AG10803 (cell line): ENCODE results near the gene SOST.

ENCODE experiments used
- DNase-seq: peaks from one replicate; pipeline ENCODE4 v3.0.0; 2010; ENCODE audit warnings: low read depth
- H3K4me3 ChIP-seq: 2 replicates; pipeline ENCODE4 v1.5.1; 2011; ENCODE audit warnings: mild to moderate bottlenecking, low read length, control low read depth
- TF ChIP-seq, protein P1 (sequence below): conservative IDR thresholded peaks from 2 replicates; pipeline ENCODE4 v1.5.1; 2011; ENCODE audit warnings: mild to moderate bottlenecking, low read length, control low read depth, inconsistent platforms

Gene SOST

DNA sequence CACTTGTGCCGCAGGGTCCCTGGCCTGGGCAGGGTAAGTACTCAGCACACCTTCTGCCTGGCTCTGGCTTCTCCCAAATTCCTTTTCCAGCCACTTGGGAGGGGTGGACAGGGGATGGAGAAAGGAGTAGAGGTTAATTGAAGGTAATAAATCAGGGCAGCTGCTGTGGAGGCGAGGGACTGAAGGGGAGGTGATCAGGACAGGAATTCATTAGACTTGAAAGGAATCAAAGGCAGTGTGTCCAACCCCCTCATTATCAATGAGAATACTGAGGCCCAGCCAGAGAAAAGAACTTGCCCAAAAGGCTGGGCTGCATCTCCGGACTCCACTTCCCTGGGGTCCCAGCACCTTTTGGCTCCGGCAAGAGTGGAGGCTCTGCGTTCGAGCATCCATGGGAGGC, 2.4 kb downstream of the SOST start:
- H3K4me3 ChIP-seq = no peak overlapping the region
- TF ChIP-seq, protein P1, sequence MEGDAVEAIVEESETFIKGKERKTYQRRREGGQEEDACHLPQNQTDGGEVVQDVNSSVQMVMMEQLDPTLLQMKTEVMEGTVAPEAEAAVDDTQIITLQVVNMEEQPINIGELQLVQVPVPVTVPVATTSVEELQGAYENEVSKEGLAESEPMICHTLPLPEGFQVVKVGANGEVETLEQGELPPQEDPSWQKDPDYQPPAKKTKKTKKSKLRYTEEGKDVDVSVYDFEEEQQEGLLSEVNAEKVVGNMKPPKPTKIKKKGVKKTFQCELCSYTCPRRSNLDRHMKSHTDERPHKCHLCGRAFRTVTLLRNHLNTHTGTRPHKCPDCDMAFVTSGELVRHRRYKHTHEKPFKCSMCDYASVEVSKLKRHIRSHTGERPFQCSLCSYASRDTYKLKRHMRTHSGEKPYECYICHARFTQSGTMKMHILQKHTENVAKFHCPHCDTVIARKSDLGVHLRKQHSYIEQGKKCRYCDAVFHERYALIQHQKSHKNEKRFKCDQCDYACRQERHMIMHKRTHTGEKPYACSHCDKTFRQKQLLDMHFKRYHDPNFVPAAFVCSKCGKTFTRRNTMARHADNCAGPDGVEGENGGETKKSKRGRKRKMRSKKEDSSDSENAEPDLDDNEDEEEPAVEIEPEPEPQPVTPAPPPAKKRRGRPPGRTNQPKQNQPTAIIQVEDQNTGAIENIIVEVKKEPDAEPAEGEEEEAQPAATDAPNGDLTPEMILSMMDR = no peak
- DNase-seq = no peak

DNA sequence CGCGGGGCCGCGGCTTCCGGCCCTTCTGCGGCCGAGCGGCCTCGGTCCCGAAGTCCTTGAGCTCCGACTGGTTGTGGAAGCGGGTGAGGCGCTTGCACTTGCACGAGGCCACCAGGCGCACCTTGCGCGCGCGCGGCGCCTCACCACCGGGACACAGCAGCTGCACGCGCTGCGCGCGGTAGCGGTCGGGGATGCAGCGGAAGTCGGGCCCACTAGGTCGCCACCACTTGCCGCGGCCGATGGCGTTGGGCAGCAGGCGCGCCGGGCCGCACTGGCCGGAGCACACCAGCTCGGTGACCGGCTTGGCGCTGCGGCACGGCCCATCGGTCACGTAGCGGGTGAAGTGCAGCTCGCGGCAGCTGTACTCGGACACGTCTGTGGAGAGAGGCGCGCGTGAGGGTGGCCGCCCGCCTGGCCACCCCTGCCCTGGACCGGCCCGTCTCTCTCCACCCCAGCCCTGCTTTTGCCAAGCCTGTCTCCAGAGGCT, 3.2 kb downstream of the SOST start:
- DNase-seq = no peak
- TF ChIP-seq, protein P1 = no peak
- no peak overlapping the region for H3K4me3 ChIP-seq

DNA sequence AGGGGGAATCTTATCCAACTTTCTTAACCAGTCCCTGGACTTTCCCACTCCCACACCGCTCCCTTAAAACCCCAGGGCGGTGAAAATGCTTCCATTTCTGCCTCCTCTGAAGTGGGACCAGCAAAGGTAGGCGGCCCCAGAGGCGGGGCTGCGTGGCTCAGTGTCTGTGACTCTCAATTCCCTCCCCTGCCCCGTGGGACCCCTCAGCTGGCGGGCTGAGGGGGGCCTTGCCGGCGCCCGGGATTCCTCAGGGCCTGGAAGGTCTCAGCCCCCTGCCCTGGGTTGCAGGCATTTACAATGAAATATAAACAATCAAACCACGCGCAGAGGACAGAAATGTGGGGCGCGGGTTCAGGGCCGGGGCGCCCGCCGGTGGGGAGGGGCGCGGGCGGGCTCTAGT, 3.6 kb downstream of the SOST start:
- TF ChIP-seq, protein P1 = no peak
- no peak for DNase-seq
- H3K4me3 ChIP-seq = no peak overlapping the region

DNA sequence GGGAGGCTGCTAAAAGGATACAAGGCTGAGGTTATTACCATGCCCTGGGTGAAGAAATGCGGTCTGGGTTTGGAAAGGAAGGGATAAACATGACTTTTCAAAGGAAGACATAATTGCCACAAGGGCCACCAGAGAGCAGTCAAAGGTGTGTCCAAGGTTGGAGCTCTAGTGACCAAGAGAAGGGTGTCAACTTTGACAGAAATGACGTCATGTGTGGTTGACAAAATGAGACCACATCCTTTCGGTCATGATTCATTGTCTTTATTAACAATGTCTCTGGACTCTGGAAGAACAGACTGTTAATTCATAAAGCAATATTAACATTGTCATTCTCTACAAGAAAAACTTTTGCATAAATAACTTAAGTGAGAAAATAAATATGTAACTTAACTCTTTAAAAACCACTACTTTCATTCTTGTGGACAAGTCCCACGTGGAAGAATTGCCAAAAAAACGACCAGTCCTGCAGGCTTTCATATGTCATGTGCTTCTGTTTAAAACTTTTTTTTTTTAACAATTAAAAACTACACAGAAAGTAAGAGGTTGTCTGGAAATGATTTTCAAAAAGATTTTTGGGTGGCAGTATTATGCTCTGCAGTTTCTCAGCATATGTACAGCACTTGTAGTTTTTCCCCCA, 5.0 kb downstream of the SOST start:
- DNase-seq = peak; percentile 44
- H3K4me3 ChIP-seq = no peak overlapping the region
- TF ChIP-seq, protein P1 = no peak

DNA sequence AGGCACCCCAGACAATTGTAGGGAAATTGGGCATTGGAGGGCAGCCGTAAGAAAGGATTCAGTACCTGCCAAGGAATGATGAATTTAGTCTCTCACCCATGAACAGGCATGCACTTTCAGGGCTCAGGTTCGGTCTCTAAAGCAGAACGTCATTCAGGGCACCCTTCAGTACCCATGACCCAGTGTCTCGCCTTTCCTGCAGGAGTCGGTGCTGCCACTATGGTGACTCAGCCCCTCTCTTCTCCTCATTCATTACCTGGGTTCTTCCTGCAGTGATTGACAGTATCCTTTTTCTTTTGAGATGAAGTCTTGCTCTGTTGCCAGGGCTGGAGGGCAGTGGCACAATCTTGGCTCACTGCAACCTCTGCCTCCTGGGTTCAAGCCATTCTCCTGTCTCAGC, 8.4 kb downstream of the SOST start:
- TF ChIP-seq, protein P1 = no peak
- DNase-seq = no peak
- H3K4me3 ChIP-seq = no peak overlapping the region

DNA sequence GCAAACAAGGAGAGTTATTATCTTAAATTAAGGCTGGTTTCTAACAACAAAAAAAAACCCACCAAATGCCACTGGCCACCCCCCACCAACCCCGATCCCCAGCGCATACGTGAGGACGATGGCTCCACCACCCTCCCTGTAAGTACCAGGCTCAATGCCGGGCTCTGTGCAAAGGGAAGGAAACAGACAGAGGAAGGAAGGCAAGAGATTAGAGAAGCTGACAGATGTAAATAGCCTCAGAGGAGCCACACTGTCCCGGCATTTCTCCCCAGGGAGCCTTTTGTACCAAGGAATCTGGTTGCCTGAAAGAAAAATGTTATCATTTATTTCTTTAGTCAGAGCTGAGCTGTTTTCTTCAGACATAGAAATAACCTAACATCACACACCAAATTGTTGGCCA, 13.1 kb downstream of the SOST start:
- TF ChIP-seq, protein P1 = no peak
- H3K4me3 ChIP-seq = no peak overlapping the region
- no peak for DNase-seq

DNA sequence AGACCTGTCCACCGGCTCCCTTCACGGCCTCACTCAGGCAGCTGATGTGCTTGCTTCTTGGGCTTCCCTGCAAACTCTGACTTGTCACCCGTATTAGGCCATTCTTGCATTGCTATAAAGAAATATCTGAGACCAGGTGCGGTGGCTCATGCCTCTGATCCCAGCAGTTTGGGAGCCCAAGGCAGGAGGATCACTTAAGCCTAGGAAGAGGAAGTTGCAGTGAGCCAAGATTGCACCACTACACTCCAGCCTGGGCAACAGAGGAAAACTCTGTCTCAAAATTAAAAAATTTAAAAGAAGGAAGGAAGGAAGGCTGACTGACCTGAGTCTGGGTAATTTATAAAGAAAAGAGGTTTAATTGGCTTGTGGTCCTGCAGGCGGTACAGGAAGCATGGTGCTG, 17.0 kb downstream of the SOST start:
- TF ChIP-seq, protein P1 = no peak
- H3K4me3 ChIP-seq = no peak overlapping the region
- DNase-seq = no peak
